ENCODE data around the gene UBE2F.

UBE2F gene

GRCh38 chr2:237929979-237930378, 36.8 kb upstream of the UBE2F start:
- TF ChIP-seq FOXP2 (optimal IDR thresholded peaks at IDR 0.05; ENCODE audit: borderline replicate concordance, extremely low read depth, extremely low read length, insufficient read depth) (no peak), TAF1 (IDR thresholded peaks at IDR 0.05; ENCODE audit: borderline replicate concordance, insufficient read depth, low read length) (no peak), POLR2AphosphoS5 (IDR thresholded peaks at IDR 0.05; ENCODE audit: low read depth, low read length) (no peak), SIN3A (IDR thresholded peaks at IDR 0.05; ENCODE audit: borderline replicate concordance, insufficient read depth, low read length) (no peak), REST (IDR thresholded peaks at IDR 0.05; ENCODE audit: insufficient read depth in 1 of 2, low read depth in 2 of 2, low read length in 2 of 2) (no peak)

GRCh38 chr2:237931205-237931721, 35.6 kb upstream of the UBE2F start:
- TF ChIP-seq REST (IDR thresholded peaks at IDR 0.05; ENCODE audit: insufficient read depth in 1 of 2, low read depth in 2 of 2, low read length in 2 of 2) (no peak), POLR2AphosphoS5 (IDR thresholded peaks at IDR 0.05; ENCODE audit: low read depth, low read length) (no peak), FOXP2 (optimal IDR thresholded peaks at IDR 0.05; ENCODE audit: borderline replicate concordance, extremely low read depth, extremely low read length, insufficient read depth) (no peak), TAF1 (IDR thresholded peaks at IDR 0.05; ENCODE audit: borderline replicate concordance, insufficient read depth, low read length) (no peak), SIN3A (IDR thresholded peaks at IDR 0.05; ENCODE audit: borderline replicate concordance, insufficient read depth, low read length) (no peak)

DNA sequence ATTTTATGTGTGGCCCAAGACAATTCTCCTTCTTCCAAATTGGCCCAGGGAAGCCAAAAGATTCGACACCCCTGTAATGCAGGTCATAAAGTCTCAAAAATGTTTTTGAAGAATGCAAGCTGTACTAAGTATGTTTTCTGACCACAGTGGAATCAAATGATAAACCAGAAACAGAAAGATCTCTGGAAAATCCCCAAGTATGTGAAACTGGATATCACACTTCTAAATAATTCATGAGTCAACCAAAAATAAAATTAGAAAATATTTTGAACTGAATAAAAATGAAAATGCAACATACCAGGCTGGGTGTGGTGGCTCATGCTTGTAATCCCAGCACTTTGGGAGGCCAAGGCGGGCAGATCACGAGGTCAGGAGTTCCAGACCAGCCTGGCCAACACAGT, 34.1 kb upstream of the UBE2F start:
- TF ChIP-seq SIN3A (IDR thresholded peaks at IDR 0.05; ENCODE audit: borderline replicate concordance, insufficient read depth, low read length) (no peak), TAF1 (IDR thresholded peaks at IDR 0.05; ENCODE audit: borderline replicate concordance, insufficient read depth, low read length) (no peak), FOXP2 (optimal IDR thresholded peaks at IDR 0.05; ENCODE audit: borderline replicate concordance, extremely low read depth, extremely low read length, insufficient read depth) (no peak), REST (IDR thresholded peaks at IDR 0.05; ENCODE audit: insufficient read depth in 1 of 2, low read depth in 2 of 2, low read length in 2 of 2) (no peak), POLR2AphosphoS5 (IDR thresholded peaks at IDR 0.05; ENCODE audit: low read depth, low read length) (no peak)

GRCh38 chr2:237934186-237934585, 32.6 kb upstream of the UBE2F start:
- no peak for TF ChIP-seq POLR2AphosphoS5 (IDR thresholded peaks at IDR 0.05; ENCODE audit: low read depth, low read length)
- no peak for TF ChIP-seq SIN3A (IDR thresholded peaks at IDR 0.05; ENCODE audit: borderline replicate concordance, insufficient read depth, low read length)
- no peak for TF ChIP-seq REST (IDR thresholded peaks at IDR 0.05; ENCODE audit: insufficient read depth in 1 of 2, low read depth in 2 of 2, low read length in 2 of 2)
- no peak for TF ChIP-seq FOXP2 (optimal IDR thresholded peaks at IDR 0.05; ENCODE audit: borderline replicate concordance, extremely low read depth, extremely low read length, insufficient read depth)
- no peak for TF ChIP-seq TAF1 (IDR thresholded peaks at IDR 0.05; ENCODE audit: borderline replicate concordance, insufficient read depth, low read length)
